Measurements from ENCODE around the gene DGKI.

GRCh38 chr7:137476937-137477336, 369.8 kb downstream of the DGKI start:
- no peak for TF ChIP-seq CTCF (IDR thresholded peaks at IDR 0.05)
- TF ChIP-seq POLR2AphosphoS5 (IDR thresholded peaks at IDR 0.05), result no peak
